Measurements from ENCODE around the gene TCF7L1.

GRCh38 chr2:85319796-85320195 is 186.6 kb downstream of the TCF7L1 start:
- TF ChIP-seq EZH2 (IDR thresholded peaks at IDR 0.05; ENCODE audit: insufficient read depth, poor library complexity, severe bottlenecking), result no peak
- no peak for TF ChIP-seq EZH2phosphoT487 (IDR thresholded peaks at IDR 0.05; ENCODE audit: insufficient read depth, low read depth)

Data from GM23248 (cell line).